Measurements from ENCODE around the gene BCL2L12.
"Not testable (repeated sequence)": the region's sequence is repeated elsewhere in the genome, so short reads cannot be mapped to it uniquely, and the experiment has no call there.

The BCL2L12 gene

DNA sequence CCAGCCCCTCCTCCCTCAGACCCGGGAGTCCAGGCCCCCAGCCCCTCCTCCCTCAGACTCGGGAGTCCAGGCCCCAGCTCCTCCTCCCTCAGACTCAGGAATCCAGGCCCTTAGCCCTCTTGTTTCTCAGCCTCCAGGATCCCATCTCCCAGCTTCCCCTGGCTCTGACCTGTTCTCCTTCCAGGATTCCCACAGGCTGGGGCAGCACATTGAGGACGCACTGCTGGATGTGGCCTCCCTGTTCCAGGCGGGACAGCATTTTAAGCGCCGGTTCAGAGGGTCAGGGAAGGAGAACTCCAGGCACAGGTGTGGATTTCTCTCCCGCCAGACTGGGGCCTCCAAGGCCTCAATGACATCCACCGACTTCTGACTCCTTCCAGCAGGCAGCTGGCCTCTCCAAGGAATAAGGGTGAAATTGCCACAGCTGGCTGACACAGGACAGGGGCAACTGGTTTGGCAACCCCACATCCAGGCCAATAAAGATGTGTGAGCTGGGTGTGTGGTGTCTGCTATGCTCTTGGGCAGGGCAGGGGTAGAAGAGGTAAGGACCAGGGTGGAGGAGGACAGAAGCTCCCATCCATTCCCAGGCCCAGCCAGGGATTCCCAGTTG lies 47.6 kb downstream of the BCL2L12 start:
- DNase-seq: no peak

DNA sequence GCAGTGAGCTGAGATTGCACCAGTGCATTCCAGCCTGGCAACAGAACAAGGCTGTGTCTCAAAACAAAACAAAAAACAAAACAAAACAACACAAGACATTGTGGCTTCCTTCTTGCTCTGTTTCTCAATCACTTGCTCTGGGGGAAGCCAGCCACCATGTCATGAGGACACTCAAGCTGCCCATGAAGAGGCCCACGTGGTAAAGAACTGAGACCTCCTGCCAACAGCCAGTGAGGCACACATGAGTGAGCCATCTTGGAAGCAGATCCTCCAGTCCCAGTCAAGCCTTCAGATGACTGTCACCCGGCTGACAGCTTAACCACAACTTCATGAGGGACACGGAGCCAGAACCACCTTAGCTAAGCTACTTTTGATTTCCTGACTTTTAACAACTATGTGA lies 50.4 kb downstream of the BCL2L12 start:
- DNase-seq: no peak

DNA sequence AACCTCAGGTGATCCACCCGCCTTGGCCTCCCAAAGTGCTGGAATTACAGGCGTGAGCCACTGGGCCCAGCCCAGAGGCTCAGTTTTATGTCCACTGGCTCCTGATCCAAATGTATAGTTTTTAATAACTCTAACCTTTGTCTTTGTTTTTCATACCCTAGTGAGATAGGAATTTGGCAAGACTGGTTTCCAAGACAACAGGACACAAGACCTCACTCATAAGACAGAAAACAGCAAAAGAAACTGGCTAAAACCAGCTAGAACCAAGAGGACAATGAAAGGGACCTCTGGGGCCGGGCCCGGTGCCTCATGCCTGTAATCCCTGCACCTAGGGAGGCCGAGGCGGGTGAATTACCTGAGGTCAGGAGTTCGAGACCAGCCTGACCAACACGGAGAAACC lies 52.8 kb downstream of the BCL2L12 start:
- DNase-seq: no peak

DNA sequence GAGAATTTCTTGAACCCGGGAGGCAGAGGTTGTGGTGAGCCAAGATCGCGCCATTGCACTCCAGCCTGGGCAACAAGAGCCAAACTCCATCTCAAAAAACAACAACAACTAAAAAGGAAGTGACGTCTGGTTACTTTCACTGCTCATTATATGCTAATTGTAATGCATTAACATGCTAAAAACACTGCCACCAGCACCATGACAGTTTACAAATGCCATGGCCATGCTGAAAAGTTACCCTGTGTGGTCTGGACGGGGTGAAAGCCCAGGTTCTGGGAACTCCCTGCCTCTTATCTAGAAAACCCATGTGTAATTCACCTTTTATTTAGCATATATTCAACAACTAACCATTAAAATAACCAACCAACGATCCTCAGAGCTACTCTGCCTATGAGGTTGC lies 53.3 kb downstream of the BCL2L12 start:
- no peak for DNase-seq

DNA sequence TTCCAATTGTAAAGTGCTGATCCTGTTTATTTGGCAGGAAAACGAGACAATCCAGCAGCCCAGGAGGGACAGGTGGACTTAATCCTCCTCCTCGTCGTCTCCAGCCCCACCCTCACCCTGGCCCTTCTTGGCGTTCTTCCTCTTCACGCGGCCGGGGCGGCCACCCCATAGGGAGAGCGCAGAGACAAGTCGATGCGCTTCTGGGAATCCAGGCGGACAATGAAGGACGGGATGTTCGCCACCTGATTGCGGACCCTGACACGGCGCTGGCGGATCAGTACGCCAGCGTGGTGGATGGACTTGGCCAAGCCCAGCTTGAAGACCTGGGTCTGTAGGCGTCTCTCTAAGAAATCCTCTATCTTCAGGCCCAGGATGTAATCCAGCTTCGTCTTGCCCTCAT lies 53.7 kb downstream of the BCL2L12 start:
- DNase-seq: not testable (repeated sequence)
